Endothelial cell of umbilical vein (primary cell): ENCODE results near the gene DHX36. TPM values are rescaled to one million over a fixed set of nuclear protein-coding genes. Genes with fewer than 3 reads are reported as not detected.

Experiments used
- BruUV-seq: library from RNA; stranded (reverse); fragments of 400-500 nt; replicated peaks from 2 replicates; lab custom pipeline; 2021; lab: Mats Ljungman, UMichigan
- CTCF ChIA-PET: fragments of 300-600, 350-600 bp; sonication (Branson Sonifier 250); formaldehyde crosslinking; loops from one replicate; lab custom pipeline; 2021; ENCODE audit warnings: antibody characterized with exemption, inconsistent platforms; lab: Charles Lee
- POLR2A ChIA-PET: fragments of 300-600, 350-600 bp; sonication (Branson Sonifier 250); formaldehyde crosslinking; loops from one replicate; lab custom pipeline; 2021; ENCODE audit warnings: antibody characterized with exemption, inconsistent platforms; lab: Charles Lee
- DNase-seq: peaks from one replicate; pipeline ENCODE4 v3.0.0-alpha.2; 2011; ENCODE audit warnings: low read depth, low spot score
- FAIRE-seq: peaks from 2 replicates; lab custom pipeline; 2011; peaks lifted over from hg19 to GRCh38; lab: Jason Lieb, UNC
- H2AFZ ChIP-seq: 2 replicates; pipeline ENCODE4 v1.6.0; 2012; ENCODE audit warnings: low read depth, low read length, control low read depth, inconsistent platforms
- H3K27ac ChIP-seq: 2 replicates; pipeline ENCODE4 v1.5.1; 2011; ENCODE audit warnings: low read depth, mild to moderate bottlenecking, control low read depth, low read length, moderate library complexity; ENCODE audit not compliant: insufficient read depth
- H3K27me3 ChIP-seq, 2 experiments: 2 replicates each; pipeline versions ENCODE4 v1.6.0 to v1.6.1; 2011; ENCODE audit warnings: low read length in 2 of 2, mixed read lengths in 1 of 2; ENCODE audit not compliant: control insufficient read depth in 2 of 2, insufficient read depth in 2 of 2
- H3K36me3 ChIP-seq, 2 experiments: 2 replicates in 1 of 2; 3 replicates in 1 of 2; pipeline ENCODE4 v1.5.1; 2011; ENCODE audit warnings: low read length in 2 of 2, mild to moderate bottlenecking in 1 of 2, moderate library complexity in 1 of 2; ENCODE audit not compliant: control insufficient read depth in 2 of 2, insufficient read depth in 2 of 2; ENCODE audit errors: extremely low read depth in 1 of 2
- H3K4me1 ChIP-seq: 3 replicates; pipeline ENCODE4 v1.5.1; 2011; ENCODE audit warnings: mild to moderate bottlenecking, low read length; ENCODE audit not compliant: control insufficient read depth, insufficient read depth; ENCODE audit errors: extremely low read depth
- H3K4me2 ChIP-seq: 2 replicates; pipeline ENCODE4 v1.6.1; 2011; ENCODE audit warnings: low read length, control low read depth, mixed read lengths; ENCODE audit not compliant: insufficient read depth
- H3K4me3 ChIP-seq, 3 experiments: fragments of 200-600 bp in 1 of 3; sonication (generic), shearing (Covaris generic) in 1 of 3; replicated peaks in 1 of 3; 2 replicates each; pipeline ENCODE4 v1.5.1; 2011 to 2016; ENCODE audit warnings: control low read depth in 3 of 3, low read length in 3 of 3, mild to moderate bottlenecking in 2 of 3, inconsistent platforms in 1 of 3, low read depth in 1 of 3, moderate library complexity in 1 of 3; ENCODE audit not compliant: insufficient read depth in 1 of 3
- H3K79me2 ChIP-seq: 2 replicates; pipeline ENCODE4 v1.6.0; 2012; ENCODE audit warnings: low read length, inconsistent platforms; ENCODE audit not compliant: control insufficient read depth, insufficient read depth
- H3K9ac ChIP-seq: replicated peaks from 2 replicates; pipeline ENCODE3; 2011; ENCODE audit warnings: low read length, control low read depth; ENCODE audit not compliant: insufficient read depth; ENCODE audit errors: extremely low read depth
- H3K9me1 ChIP-seq: replicated peaks from 3 replicates; pipeline ENCODE4 v1.6.0; 2011; ENCODE audit warnings: mild to moderate bottlenecking, low read length; ENCODE audit not compliant: control insufficient read depth, insufficient read depth; ENCODE audit errors: extremely low read depth
- H3K9me3 ChIP-seq: replicated peaks from 2 replicates; pipeline ENCODE4 v1.5.1; 2012; ENCODE audit warnings: low read length, inconsistent platforms; ENCODE audit not compliant: control insufficient read depth, insufficient read depth
- H4K20me1 ChIP-seq: replicated peaks from 2 replicates; pipeline ENCODE3; 2011; ENCODE audit warnings: mild to moderate bottlenecking, low read length; ENCODE audit not compliant: control insufficient read depth, insufficient read depth; ENCODE audit errors: extremely low read depth
- EZH2 ChIP-seq: IDR thresholded peaks from 2 replicates; pipeline ENCODE4 v1.6.1; 2012; ENCODE audit warnings: borderline replicate concordance, low read depth, mild to moderate bottlenecking, moderate library complexity, low read length, inconsistent platforms; ENCODE audit not compliant: severe bottlenecking
- FOS ChIP-seq: IDR thresholded peaks from 2 replicates; pipeline ENCODE4 v1.6.1; 2011; ENCODE audit warnings: mild to moderate bottlenecking, low read length, moderate library complexity, borderline replicate concordance; ENCODE audit not compliant: insufficient read depth
- GATA2 ChIP-seq: IDR thresholded peaks from 2 replicates; pipeline ENCODE4 v1.7.0; 2011; ENCODE audit warnings: low read depth, mild to moderate bottlenecking, moderate library complexity, mixed read lengths, low read length; ENCODE audit not compliant: insufficient read length, insufficient read depth
- JUN ChIP-seq: IDR thresholded peaks from 2 replicates; pipeline ENCODE4 v1.6.1; 2011; ENCODE audit warnings: borderline replicate concordance, low read depth; ENCODE audit not compliant: insufficient read length, insufficient read depth
- MAX ChIP-seq: IDR thresholded peaks from 2 replicates; pipeline ENCODE4 v1.6.1; 2011; ENCODE audit not compliant: insufficient read depth, insufficient read length
- MYC ChIP-seq: IDR thresholded peaks from one replicate; pipeline ENCODE4 v1.6.1; 2011; ENCODE audit warnings: mild to moderate bottlenecking, low read depth, low read length
- POLR2A ChIP-seq: IDR thresholded peaks from 2 replicates; pipeline ENCODE4 v1.6.1; 2012; ENCODE audit warnings: low read depth, mild to moderate bottlenecking, control low read depth, low read length
- POLR2AphosphoS5 ChIP-seq: IDR thresholded peaks from 2 replicates; pipeline ENCODE4 v1.6.1; 2012; ENCODE audit warnings: low read depth, mild to moderate bottlenecking, control low read depth, low read length, moderate library complexity; ENCODE audit not compliant: insufficient read depth
- dilution Hi-C: fragments of 300-500 bp; cut with MboI; formaldehyde crosslinking; loops from one replicate; pipeline ENCODE4 v1.15.0; 2019; ENCODE audit warnings: low sequenced_read_pairs; ENCODE audit not compliant: extremely low pct_ligation_motif_present
- intact Hi-C: fragments of 100-400 bp; cut with micrococcal nuclease; formaldehyde crosslinking; loops from one replicate; pipeline ENCODE4 v1.10.0; 2022
- polyA plus RNA-seq, 4 experiments: library from polyadenylated mRNA; depleted of rRNA in 3 of 4; stranded (reverse) in 3 of 4; unstranded in 1 of 4; fragments of >200 nt; gene quantifications; 2 replicates each; pipeline versions ENCODE4 v1.2.1 to v1.2.3, GENCODE V29; 2011 to 2012; ENCODE audit warnings: missing spikeins in 1 of 4
- total RNA-seq: library from RNA; stranded (reverse); gene quantifications from 2 replicates; pipeline ENCODE4 v1.2.3, GENCODE V29; 2021
- TF ChIP-seq, protein P1 (sequence below), 2 donors: IDR thresholded peaks; 1 replicate in 1 of 2; 2 replicates in 1 of 2; pipeline ENCODE4 v1.5.1; 2011; ENCODE audit warnings: low read length in 2 of 2, mild to moderate bottlenecking in 2 of 2, moderate library complexity in 2 of 2, control low read depth in 1 of 2, inconsistent platforms in 1 of 2, low read depth in 1 of 2; ENCODE audit not compliant: insufficient read depth in 1 of 2; ENCODE audit errors: extremely low read depth in 1 of 2

DHX36 gene
- total and polyA plus RNA-seq, 2 donors (not counting 3 experiments of a cell fraction or from before 2014, with no cell fraction given), result 19.6 to 52.7 TPM

DNA sequence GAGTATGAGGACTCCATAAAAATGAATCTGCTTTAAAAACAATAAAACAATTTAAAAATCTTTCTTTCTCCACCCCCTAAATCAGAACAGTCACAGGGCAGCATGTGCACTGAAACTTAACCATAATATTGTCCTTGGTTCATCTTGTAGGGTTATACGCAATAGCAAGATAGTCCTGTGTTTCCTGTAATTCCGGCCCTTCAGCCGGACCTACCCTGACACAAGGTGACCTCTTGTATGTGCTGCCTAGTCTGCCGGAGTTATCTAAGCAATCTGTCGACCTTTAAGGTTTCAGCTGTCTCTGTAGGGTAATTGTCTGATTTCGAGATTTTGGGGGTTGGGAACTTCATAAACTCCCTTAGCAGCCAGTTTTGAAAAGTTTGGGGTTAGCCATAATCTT is 99.9 kb downstream of the DHX36 start:
- DNase-seq (peak; percentile 30), FAIRE-seq (peak; percentile 43)
- Histone ChIP-seq H3K9me1 (no peaks in the 10 kb centered on the region), H3K9ac (no peak overlapping the region), H3K9me3 (no peaks in the 10 kb centered on the region), H3K4me3 (no peak overlapping the region), H3K4me2 (peak overlapping the region; percentile 24), H3K27me3 (no peaks in the 10 kb centered on the region), H2AFZ (peak overlapping the region; percentile 56), H4K20me1 (no peaks in the 10 kb centered on the region), H3K79me2 (no peaks in the 10 kb centered on the region), H3K4me1 (peaks cover 12% of the 10 kb centered on the region), H3K27ac (no peak overlapping the region), H3K36me3 (no peaks in the 10 kb centered on the region)
- intact Hi-C loops, result no loop called here
- dilution Hi-C loops, result no loop called here
- BruUV-seq, result no TSS peak
- ChIA-PET POLR2A (no interaction called here), CTCF (interaction anchor here (0.9 to 1.4 kb wide), 3 partner anchors 10 to 28 kb away, joined by 3 to 5 read pairs (median 3); no protein-coding TSS in a partner anchor)
- TF ChIP-seq GATA2, result peak; percentile 81
- TF ChIP-seq FOS, result no peak

DNA sequence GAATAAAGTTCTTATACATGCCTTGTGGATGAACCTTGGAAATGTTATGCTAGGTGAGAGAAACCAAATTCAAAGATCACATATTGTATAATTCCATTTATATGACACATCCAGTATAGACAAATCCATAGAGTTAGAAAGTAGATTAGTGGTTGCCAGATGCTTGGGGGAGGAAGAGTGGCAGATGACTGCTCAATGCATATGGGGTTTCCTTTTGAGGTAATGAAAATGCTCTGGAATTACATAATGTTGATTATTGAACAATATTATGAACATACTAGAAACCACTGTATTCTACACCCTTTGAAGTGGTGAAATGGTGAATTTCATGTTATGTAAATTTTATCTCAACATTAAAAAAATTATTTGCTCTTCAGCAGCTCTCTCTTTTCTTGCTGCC is 100.8 kb downstream of the DHX36 start:
- FAIRE-seq, result no peak
- Histone ChIP-seq H3K9ac (no peak overlapping the region), H3K9me1 (no peaks in the 10 kb centered on the region), H3K4me3 (no peak overlapping the region), H3K27me3 (no peaks in the 10 kb centered on the region), H3K9me3 (no peaks in the 10 kb centered on the region), H2AFZ (no peak overlapping the region), H3K79me2 (no peaks in the 10 kb centered on the region), H4K20me1 (no peaks in the 10 kb centered on the region), H3K36me3 (no peaks in the 10 kb centered on the region), H3K4me2 (no peak overlapping the region), H3K27ac (no peak overlapping the region), H3K4me1 (peaks cover 12% of the 10 kb centered on the region)
- dilution Hi-C loops, result no loop called here
- CTCF ChIA-PET, result no interaction called here
- no peak for DNase-seq
- intact Hi-C loops, result no loop called here
- no TSS peak for BruUV-seq
- POLR2A ChIA-PET, result no interaction called here
- TF ChIP-seq POLR2A, result no peak
- TF ChIP-seq GATA2, result no peak
- TF ChIP-seq POLR2AphosphoS5, result no peak
- TF ChIP-seq, protein P1, sequence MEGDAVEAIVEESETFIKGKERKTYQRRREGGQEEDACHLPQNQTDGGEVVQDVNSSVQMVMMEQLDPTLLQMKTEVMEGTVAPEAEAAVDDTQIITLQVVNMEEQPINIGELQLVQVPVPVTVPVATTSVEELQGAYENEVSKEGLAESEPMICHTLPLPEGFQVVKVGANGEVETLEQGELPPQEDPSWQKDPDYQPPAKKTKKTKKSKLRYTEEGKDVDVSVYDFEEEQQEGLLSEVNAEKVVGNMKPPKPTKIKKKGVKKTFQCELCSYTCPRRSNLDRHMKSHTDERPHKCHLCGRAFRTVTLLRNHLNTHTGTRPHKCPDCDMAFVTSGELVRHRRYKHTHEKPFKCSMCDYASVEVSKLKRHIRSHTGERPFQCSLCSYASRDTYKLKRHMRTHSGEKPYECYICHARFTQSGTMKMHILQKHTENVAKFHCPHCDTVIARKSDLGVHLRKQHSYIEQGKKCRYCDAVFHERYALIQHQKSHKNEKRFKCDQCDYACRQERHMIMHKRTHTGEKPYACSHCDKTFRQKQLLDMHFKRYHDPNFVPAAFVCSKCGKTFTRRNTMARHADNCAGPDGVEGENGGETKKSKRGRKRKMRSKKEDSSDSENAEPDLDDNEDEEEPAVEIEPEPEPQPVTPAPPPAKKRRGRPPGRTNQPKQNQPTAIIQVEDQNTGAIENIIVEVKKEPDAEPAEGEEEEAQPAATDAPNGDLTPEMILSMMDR (IDR thresholded peaks at IDR 0.05; ENCODE audit: extremely low read depth in 1 of 2, insufficient read depth in 1 of 2, low read depth in 1 of 2, low read length in 2 of 2), result no peak
- no peak for TF ChIP-seq FOS
- TF ChIP-seq MYC, result no peak
- no peak for TF ChIP-seq JUN
- no peak for TF ChIP-seq EZH2
- no peak for TF ChIP-seq MAX
